ENCODE measurements around the gene ELL2. TPM values are rescaled to one million over a fixed set of nuclear protein-coding genes. Genes with fewer than 3 reads are reported as not detected.

ELL2 gene
- total RNA-seq, 1 experiment from 2014 or later: 24.4 TPM

DNA sequence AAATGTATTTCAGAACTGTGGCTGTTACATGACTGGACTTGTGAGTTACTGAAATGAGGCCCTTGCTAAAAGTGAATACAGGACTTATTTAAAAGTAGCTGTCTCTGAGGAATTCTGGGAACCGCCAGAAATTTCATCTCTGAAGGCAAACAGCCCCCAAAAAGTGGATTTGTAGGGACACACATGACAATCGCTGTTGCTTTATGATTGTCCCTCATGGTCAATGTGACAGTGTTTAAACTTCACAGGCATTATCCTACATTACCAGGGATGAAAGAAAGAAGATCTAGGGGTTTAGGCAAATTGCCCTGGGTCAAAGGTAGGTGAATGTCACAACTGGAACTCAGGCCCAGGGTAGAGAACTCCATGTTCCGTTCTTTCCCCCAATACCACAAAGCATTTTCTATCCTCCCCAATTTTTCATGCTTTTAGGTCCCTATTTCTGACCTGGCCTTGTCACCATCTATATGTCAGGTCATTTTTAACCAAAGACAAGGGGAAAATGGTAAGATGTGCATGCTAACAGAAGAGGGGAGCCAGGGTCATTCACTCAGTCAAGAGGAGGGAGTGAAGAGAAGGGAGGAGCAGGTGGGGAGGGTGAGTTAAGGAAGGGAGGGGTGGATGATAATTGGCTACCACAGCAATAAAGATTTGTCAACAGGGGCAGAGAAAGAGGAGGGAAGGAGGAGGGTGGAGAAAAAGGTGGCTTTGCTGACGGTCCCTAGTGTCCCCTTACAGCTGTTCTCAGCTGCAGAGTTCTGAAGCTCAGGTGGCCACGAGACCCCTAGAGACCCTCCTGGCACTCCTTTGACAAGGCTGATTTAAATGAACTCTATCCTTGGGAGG lies 81.3 kb downstream of the ELL2 start:
- H3K36me3 Mint-ChIP-seq: no peaks in the 10 kb centered on the region
- no peaks in the 10 kb centered on the region for H3K9me3 Mint-ChIP-seq
- no peak overlapping the region for H3K4me3 Mint-ChIP-seq
- CTCF ChIA-PET: no interaction called here
- H3K27ac Mint-ChIP-seq: no peak overlapping the region
- no peak for ATAC-seq
- POLR2A ChIA-PET: no interaction called here
- DNase-seq (ENCODE audit: low spot score): no peak
- H3K4me1 Mint-ChIP-seq: peaks cover 14% of the 10 kb centered on the region
- TF ChIP-seq, protein P1, sequence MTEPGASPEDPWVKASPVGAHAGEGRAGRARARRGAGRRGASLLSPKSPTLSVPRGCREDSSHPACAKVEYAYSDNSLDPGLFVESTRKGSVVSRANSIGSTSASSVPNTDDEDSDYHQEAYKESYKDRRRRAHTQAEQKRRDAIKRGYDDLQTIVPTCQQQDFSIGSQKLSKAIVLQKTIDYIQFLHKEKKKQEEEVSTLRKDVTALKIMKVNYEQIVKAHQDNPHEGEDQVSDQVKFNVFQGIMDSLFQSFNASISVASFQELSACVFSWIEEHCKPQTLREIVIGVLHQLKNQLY (CRISPR knock-in tag; IDR thresholded peaks at IDR 0.05): no peak
- TF ChIP-seq, protein P2, sequence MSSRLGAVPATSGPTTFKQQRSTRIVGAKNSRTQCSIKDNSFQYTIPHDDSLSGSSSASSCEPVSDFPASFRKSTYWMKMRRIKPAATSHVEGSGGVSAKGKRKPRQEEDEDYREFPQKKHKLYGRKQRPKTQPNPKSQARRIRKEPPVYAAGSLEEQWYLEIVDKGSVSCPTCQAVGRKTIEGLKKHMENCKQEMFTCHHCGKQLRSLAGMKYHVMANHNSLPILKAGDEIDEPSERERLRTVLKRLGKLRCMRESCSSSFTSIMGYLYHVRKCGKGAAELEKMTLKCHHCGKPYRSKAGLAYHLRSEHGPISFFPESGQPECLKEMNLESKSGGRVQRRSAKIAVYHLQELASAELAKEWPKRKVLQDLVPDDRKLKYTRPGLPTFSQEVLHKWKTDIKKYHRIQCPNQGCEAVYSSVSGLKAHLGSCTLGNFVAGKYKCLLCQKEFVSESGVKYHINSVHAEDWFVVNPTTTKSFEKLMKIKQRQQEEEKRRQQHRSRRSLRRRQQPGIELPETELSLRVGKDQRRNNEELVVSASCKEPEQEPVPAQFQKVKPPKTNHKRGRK (CRISPR knock-in tag; IDR thresholded peaks at IDR 0.05; ENCODE audit: borderline replicate concordance): no peak
- H3K27me3 Mint-ChIP-seq (ENCODE audit: low read depth): no peaks in the 10 kb centered on the region

DNA sequence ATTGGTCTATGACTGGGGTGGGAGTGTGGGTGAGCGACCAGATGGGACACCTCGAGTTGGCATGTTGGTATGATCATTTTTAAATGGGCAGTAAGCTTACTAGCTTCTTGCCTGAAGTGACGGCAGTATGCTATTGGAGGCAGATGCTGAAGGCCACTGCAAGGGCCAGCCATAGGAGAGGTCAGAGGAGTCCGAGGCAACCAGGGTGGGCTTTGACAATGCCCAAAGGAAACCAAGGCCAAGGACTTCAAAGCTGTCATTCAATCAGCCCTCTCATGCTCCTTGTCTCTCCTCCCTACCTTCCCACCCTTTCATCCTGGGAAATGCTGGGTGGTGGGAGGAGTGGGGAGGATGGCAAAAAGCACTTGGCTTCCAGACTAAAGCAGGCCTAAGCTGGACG lies 82.0 kb downstream of the ELL2 start:
- CTCF ChIA-PET: no interaction called here
- DNase-seq (ENCODE audit: low spot score) (no peak), ATAC-seq (no peak)
- Mint-ChIP-seq H3K27me3 (ENCODE audit: low read depth) (no peaks in the 10 kb centered on the region), H3K4me3 (no peak overlapping the region), H3K36me3 (no peaks in the 10 kb centered on the region), H3K27ac (no peak overlapping the region), H3K9me3 (no peaks in the 10 kb centered on the region), H3K4me1 (peaks cover 14% of the 10 kb centered on the region)
- TF ChIP-seq FOXJ3 (CRISPR knock-in tag; IDR thresholded peaks at IDR 0.05; ENCODE audit: borderline replicate concordance): no peak
- no peak for TF ChIP-seq ETV6 (CRISPR knock-in tag; IDR thresholded peaks at IDR 0.05)
- no peak for TF ChIP-seq HMGA2 (CRISPR knock-in tag; IDR thresholded peaks at IDR 0.05)
- TF ChIP-seq, protein P3, sequence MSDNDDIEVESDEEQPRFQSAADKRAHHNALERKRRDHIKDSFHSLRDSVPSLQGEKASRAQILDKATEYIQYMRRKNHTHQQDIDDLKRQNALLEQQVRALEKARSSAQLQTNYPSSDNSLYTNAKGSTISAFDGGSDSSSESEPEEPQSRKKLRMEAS (CRISPR knock-in tag; IDR thresholded peaks at IDR 0.05): no peak
- TF ChIP-seq, protein P4, sequence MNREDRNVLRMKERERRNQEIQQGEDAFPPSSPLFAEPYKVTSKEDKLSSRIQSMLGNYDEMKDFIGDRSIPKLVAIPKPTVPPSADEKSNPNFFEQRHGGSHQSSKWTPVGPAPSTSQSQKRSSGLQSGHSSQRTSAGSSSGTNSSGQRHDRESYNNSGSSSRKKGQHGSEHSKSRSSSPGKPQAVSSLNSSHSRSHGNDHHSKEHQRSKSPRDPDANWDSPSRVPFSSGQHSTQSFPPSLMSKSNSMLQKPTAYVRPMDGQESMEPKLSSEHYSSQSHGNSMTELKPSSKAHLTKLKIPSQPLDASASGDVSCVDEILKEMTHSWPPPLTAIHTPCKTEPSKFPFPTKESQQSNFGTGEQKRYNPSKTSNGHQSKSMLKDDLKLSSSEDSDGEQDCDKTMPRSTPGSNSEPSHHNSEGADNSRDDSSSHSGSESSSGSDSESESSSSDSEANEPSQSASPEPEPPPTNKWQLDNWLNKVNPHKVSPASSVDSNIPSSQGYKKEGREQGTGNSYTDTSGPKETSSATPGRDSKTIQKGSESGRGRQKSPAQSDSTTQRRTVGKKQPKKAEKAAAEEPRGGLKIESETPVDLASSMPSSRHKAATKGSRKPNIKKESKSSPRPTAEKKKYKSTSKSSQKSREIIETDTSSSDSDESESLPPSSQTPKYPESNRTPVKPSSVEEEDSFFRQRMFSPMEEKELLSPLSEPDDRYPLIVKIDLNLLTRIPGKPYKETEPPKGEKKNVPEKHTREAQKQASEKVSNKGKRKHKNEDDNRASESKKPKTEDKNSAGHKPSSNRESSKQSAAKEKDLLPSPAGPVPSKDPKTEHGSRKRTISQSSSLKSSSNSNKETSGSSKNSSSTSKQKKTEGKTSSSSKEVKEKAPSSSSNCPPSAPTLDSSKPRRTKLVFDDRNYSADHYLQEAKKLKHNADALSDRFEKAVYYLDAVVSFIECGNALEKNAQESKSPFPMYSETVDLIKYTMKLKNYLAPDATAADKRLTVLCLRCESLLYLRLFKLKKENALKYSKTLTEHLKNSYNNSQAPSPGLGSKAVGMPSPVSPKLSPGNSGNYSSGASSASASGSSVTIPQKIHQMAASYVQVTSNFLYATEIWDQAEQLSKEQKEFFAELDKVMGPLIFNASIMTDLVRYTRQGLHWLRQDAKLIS (CRISPR knock-in tag; IDR thresholded peaks at IDR 0.05; ENCODE audit: borderline replicate concordance): no peak
- TF ChIP-seq MYBL2 (CRISPR knock-in tag; IDR thresholded peaks at IDR 0.05): no peak
- TF ChIP-seq SMAD4 (CRISPR knock-in tag; IDR thresholded peaks at IDR 0.05): no peak
- TF ChIP-seq NR2C2 (CRISPR knock-in tag; IDR thresholded peaks at IDR 0.05): no peak
- TF ChIP-seq, protein P5, sequence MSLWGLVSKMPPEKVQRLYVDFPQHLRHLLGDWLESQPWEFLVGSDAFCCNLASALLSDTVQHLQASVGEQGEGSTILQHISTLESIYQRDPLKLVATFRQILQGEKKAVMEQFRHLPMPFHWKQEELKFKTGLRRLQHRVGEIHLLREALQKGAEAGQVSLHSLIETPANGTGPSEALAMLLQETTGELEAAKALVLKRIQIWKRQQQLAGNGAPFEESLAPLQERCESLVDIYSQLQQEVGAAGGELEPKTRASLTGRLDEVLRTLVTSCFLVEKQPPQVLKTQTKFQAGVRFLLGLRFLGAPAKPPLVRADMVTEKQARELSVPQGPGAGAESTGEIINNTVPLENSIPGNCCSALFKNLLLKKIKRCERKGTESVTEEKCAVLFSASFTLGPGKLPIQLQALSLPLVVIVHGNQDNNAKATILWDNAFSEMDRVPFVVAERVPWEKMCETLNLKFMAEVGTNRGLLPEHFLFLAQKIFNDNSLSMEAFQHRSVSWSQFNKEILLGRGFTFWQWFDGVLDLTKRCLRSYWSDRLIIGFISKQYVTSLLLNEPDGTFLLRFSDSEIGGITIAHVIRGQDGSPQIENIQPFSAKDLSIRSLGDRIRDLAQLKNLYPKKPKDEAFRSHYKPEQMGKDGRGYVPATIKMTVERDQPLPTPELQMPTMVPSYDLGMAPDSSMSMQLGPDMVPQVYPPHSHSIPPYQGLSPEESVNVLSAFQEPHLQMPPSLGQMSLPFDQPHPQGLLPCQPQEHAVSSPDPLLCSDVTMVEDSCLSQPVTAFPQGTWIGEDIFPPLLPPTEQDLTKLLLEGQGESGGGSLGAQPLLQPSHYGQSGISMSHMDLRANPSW (CRISPR knock-in tag; conservative IDR thresholded peaks at IDR 0.05; ENCODE audit: low read depth): no peak
- TF ChIP-seq EMX1 (CRISPR knock-in tag; IDR thresholded peaks at IDR 0.05): no peak
- TF ChIP-seq, protein P6, sequence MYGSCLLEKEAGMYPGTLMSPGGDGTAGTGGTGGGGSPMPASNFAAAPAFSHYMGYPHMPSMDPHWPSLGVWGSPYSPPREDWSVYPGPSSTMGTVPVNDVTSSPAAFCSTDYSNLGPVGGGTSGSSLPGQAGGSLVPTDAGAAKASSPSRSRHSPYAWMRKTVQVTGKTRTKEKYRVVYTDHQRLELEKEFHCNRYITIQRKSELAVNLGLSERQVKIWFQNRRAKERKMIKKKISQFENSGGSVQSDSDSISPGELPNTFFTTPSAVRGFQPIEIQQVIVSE (CRISPR knock-in tag; IDR thresholded peaks at IDR 0.05; ENCODE audit: borderline replicate concordance): no peak
- no peak for TF ChIP-seq NFATC4 (CRISPR knock-in tag; IDR thresholded peaks at IDR 0.05)
- POLR2A ChIA-PET: no interaction called here
